Muscle of leg (tissue), 11 donors: Measurements from ENCODE around the gene TRAK1. TPM values are rescaled to one million over a fixed set of nuclear protein-coding genes. Genes with fewer than 3 reads are reported as not detected.

Experiments
- DNase-seq: peaks from one replicate; pipeline ENCODE4 v3.0.0; 2013
- H3K27ac ChIP-seq: one replicate; pipeline ENCODE4 v1.5.1; 2013; ENCODE audit warnings: mild to moderate bottlenecking, low read length, control low read depth
- H3K27me3 ChIP-seq: one replicate; pipeline ENCODE4 v1.6.1; 2013; ENCODE audit warnings: low read length; ENCODE audit not compliant: control insufficient read depth, insufficient read depth
- H3K36me3 ChIP-seq: one replicate; pipeline ENCODE4 v1.6.1; 2013; ENCODE audit warnings: low read length; ENCODE audit not compliant: control insufficient read depth, insufficient read depth
- H3K4me1 ChIP-seq: one replicate; pipeline ENCODE4 v1.6.1; 2013; ENCODE audit warnings: low read length; ENCODE audit not compliant: control insufficient read depth, insufficient read depth
- H3K4me3 ChIP-seq: one replicate; pipeline ENCODE4 v1.5.1; 2013; ENCODE audit warnings: low read length, control low read depth
- H3K9me3 ChIP-seq: replicated peaks from 2 replicates; pipeline ENCODE4 v1.6.1; 2013; ENCODE audit warnings: low read depth, low read length; ENCODE audit not compliant: control insufficient read depth
- WGBS: methylation state at CpG from one replicate; pipeline ENCODE4 v1.1.5; 2013; ENCODE audit warnings: missing lambda C conversion rate; ENCODE audit not compliant: insufficient coverage; 5-methylcytosine and 5-hydroxymethylcytosine counted together
- polyA plus RNA-seq, 8 donors: library from polyadenylated mRNA; unstranded; fragments of 120-200 nt; gene quantifications; one replicate each; pipeline versions ENCODE4 v1.2.1 to v1.2.3, GENCODE V29; 2013; ENCODE audit warnings: inconsistent platforms in 1 of 8, low replicate concordance in 1 of 8; ENCODE audit not compliant: insufficient read length in 8 of 8, insufficient read depth in 1 of 8
- total RNA-seq: library from RNA; stranded (reverse); fragments of 120-200 nt; gene quantifications from one replicate; pipeline ENCODE4 v1.2.4, GENCODE V29; 2013

TRAK1 gene
- total and polyA plus RNA-seq, 9 donors = 62.6 to 117 (median 84.2) TPM

DNA sequence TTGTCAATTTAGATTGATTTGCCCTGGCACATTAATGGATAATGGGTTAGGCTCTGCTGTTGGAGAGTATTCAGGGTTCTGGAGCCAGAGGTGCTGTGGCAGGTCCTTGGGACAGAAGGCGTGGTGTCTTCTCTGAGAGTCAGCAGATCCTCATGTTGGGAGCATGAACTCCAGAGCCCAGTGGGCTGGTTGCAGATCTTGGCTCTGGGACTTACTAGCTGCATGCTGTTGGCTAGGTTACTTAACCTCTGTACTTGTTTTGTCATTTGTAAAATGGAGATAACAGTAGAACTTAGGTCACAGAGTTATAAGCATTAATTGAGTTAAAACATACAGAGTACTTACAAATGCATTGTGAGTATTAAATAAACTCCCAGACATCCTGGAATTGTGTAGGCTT lies 97.2 kb downstream of the TRAK1 start:
- 100% methylated on average over 1 of the region's 1 CpG for WGBS
- peaks cover 9% of the 10 kb centered on the region for H3K4me1 ChIP-seq
- H3K27ac ChIP-seq = no peak overlapping the region

GRCh38 chr3:42189001-42189460 lies 97.9 kb downstream of the TRAK1 start:
- Histone ChIP-seq H3K4me3 (no peak overlapping the region), H3K27ac (no peak overlapping the region), H3K27me3 (no peaks in the 10 kb centered on the region), H3K36me3 (peaks cover 74% of the 10 kb centered on the region), H3K4me1 (peaks cover 5% of the 10 kb centered on the region), H3K9me3 (no peaks in the 10 kb centered on the region)
- WGBS = 100% methylated on average over 2 of the region's 6 CpGs
- DNase-seq = no peak

More for the DNA sequence above, 97.2 kb downstream of the TRAK1 start:
- Histone ChIP-seq H3K36me3 (peaks cover 67% of the 10 kb centered on the region), H3K9me3 (no peaks in the 10 kb centered on the region), H3K27me3 (no peaks in the 10 kb centered on the region), H3K4me3 (no peak overlapping the region)
- DNase-seq = no peak

- Histone ChIP-seq H3K4me1 (peaks cover 5% of the 10 kb centered on the region), H3K36me3 (peaks cover 75% of the 10 kb centered on the region), H3K9me3 (no peaks in the 10 kb centered on the region), H3K27ac (no peak overlapping the region), H3K4me3 (no peak overlapping the region), H3K27me3 (no peaks in the 10 kb centered on the region)
- WGBS = 61% methylated on average over 3 of the region's 6 CpGs
- no peak for DNase-seq
Measured at GRCh38 chr3:42189736-42190135, 98.6 kb downstream of the TRAK1 start.

DNA sequence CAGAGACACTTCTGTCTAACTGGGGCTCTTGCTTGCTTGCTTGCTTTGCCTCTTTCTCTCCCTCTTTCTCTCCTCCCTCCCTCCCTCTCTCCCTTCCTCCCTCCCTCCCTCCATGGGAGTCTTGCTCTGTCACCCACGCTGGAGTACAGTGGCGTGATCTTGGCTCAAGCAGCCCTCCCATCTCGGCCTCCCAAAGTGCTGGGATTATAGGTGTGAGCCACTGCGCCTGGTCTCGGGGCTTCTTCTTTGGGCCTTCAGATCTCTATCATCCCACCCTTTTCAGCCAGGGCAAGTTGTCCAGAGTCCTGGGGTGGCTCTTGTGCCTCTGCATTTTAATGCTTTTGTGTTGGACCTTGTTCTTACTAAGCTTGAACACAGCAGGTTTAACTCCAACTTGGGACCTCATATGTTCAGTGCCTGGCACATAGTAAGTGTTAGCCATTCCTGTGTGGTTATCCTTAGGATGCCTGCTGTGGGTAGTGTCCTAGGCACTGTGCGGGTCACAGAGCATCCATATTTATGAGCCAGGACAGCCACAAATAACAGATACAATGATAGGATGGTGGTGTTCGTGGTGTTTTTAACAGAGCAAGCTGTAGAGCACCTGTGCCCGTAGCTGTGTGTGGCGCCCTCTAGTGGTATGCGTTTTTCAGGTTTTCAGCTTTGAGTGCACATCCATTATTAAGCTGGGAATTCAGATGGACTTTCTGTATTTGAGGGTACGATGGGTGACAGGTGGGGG lies 99.7 kb downstream of the TRAK1 start:
- Histone ChIP-seq H3K4me1 (peaks cover 5% of the 10 kb centered on the region), H3K36me3 (peaks cover 76% of the 10 kb centered on the region), H3K9me3 (no peaks in the 10 kb centered on the region), H3K4me3 (no peak overlapping the region), H3K27ac (no peak overlapping the region), H3K27me3 (no peaks in the 10 kb centered on the region)
- peak; percentile 70 for DNase-seq
- 75% methylated on average over 5 of the region's 11 CpGs for WGBS

GRCh38 chr3:42191443-42191747 lies 100.2 kb downstream of the TRAK1 start:
- Histone ChIP-seq H3K4me3 (no peak overlapping the region), H3K4me1 (peaks cover 5% of the 10 kb centered on the region), H3K27ac (no peak overlapping the region), H3K36me3 (peaks cover 74% of the 10 kb centered on the region), H3K9me3 (no peaks in the 10 kb centered on the region), H3K27me3 (no peaks in the 10 kb centered on the region)
- no peak for DNase-seq
- WGBS = no CpG with 5 or more reads among the region's 4 CpGs

GRCh38 chr3:42192334-42193200 lies 101.4 kb downstream of the TRAK1 start:
- DNase-seq = peak; percentile 44
- H3K4me3 ChIP-seq = no peak overlapping the region
- H3K36me3 ChIP-seq = peaks cover 79% of the 10 kb centered on the region
- H3K9me3 ChIP-seq = no peaks in the 10 kb centered on the region
- no peaks in the 10 kb centered on the region for H3K27me3 ChIP-seq
- WGBS = 93% methylated on average over 3 of the region's 8 CpGs
- peaks cover 5% of the 10 kb centered on the region for H3K4me1 ChIP-seq
- H3K27ac ChIP-seq = no peak overlapping the region

DNA sequence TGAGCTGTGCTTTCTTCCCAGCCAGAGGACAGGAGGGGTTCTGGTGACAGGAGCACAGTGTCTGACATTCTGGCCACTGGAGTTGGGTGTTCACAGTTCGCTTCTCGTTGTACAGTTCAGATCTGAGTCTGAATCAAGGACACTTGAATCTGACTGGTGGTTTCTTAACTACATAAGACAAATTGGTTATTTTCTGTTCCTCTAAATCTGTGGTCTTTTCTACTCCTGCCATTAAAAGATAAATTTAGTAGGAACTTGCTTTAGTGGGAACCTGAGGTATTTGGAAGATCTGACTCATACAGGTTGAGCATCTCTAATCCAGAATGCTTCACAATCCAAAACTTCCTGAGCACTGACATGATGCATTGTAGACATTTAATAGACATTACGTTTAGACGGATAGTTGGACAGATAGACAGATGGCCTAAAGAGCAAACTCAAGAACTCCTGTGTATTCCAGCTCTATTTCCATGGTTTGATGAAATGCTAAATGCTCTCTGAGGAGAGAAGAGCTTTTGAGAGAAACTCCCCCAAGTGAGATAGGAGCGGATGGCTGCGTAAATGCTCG lies 103.9 kb downstream of the TRAK1 start:
- H3K9me3 ChIP-seq = no peaks in the 10 kb centered on the region
- peaks cover 5% of the 10 kb centered on the region for H3K4me1 ChIP-seq
- no peaks in the 10 kb centered on the region for H3K27me3 ChIP-seq
- 100% methylated on average over 2 of the region's 7 CpGs for WGBS
- no peak overlapping the region for H3K27ac ChIP-seq
- no peak overlapping the region for H3K4me3 ChIP-seq
- no peak for DNase-seq
- peaks cover 80% of the 10 kb centered on the region for H3K36me3 ChIP-seq

GRCh38 chr3:42195879-42196330 lies 104.7 kb downstream of the TRAK1 start:
- 81% methylated on average over 3 of the region's 5 CpGs for WGBS
- H3K27me3 ChIP-seq = no peaks in the 10 kb centered on the region
- H3K27ac ChIP-seq = no peak overlapping the region
- DNase-seq = no peak
- no peaks in the 10 kb centered on the region for H3K9me3 ChIP-seq
- H3K4me1 ChIP-seq = peaks cover 5% of the 10 kb centered on the region
- no peak overlapping the region for H3K4me3 ChIP-seq
- peaks cover 80% of the 10 kb centered on the region for H3K36me3 ChIP-seq

DNA sequence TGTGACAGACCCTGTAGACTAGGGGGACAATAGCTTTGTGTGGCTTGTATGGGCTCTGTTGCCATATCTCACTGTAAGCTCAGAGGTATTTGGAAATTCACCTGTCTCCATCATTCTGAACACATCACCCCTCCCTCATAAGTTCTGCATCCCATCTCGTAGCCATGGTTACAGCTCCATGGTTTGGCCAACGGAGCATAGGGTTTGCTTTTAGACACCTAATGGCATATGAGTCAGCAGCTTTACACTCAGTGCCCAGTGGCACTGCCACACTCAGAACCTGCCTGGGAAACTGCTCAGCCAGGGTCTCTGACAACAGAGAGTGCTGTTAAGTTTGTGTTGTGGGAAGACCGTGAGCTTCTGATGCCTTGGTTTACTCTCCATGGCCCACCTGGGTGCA lies 107.6 kb downstream of the TRAK1 start:
- Histone ChIP-seq H3K27me3 (no peaks in the 10 kb centered on the region), H3K27ac (no peak overlapping the region), H3K36me3 (peaks cover 82% of the 10 kb centered on the region), H3K9me3 (no peaks in the 10 kb centered on the region), H3K4me1 (no peaks in the 10 kb centered on the region), H3K4me3 (no peak overlapping the region)
- DNase-seq = no peak
- 93% methylated on average over 3 of the region's 3 CpGs for WGBS

- WGBS = 86% methylated on average over 23 of the region's 35 CpGs
- H3K36me3 ChIP-seq = peaks cover 79% of the 10 kb centered on the region
- DNase-seq = no peak
- no peaks in the 10 kb centered on the region for H3K4me1 ChIP-seq
- H3K4me3 ChIP-seq = no peak overlapping the region
- H3K27ac ChIP-seq = no peak overlapping the region
- no peaks in the 10 kb centered on the region for H3K27me3 ChIP-seq
- H3K9me3 ChIP-seq = no peaks in the 10 kb centered on the region
Measured at GRCh38 chr3:42202217-42202865, 111.2 kb downstream of the TRAK1 start.
